ENCODE data around the gene CORO1C.
A peak's percentile ranks its signal among the peaks of the same experiment; 100 is the strongest.

CORO1C gene

GRCh38 chr12:108724054-108724889 lies 7.0 kb downstream of the CORO1C start:
- DNase-seq, result peak; percentile 22

- DNase-seq, result no peak
Observed at GRCh38 chr12:108722992-108723766, 8.1 kb downstream of the CORO1C start.

GRCh38 chr12:108722463-108722862 lies 8.9 kb downstream of the CORO1C start:
- DNase-seq, result no peak

GRCh38 chr12:108721824-108722223 lies 9.5 kb downstream of the CORO1C start:
- no peak for DNase-seq

GRCh38 chr12:108720757-108721514 lies 10.4 kb downstream of the CORO1C start:
- DNase-seq, result no peak

- DNase-seq, result no peak
Observed at GRCh38 chr12:108717243-108717642, 14.1 kb downstream of the CORO1C start.

GRCh38 chr12:108714866-108715265 lies 16.5 kb downstream of the CORO1C start:
- DNase-seq, result no peak

GRCh38 chr12:108713471-108713870 lies 17.8 kb downstream of the CORO1C start:
- DNase-seq, result no peak

GRCh38 chr12:108712925-108713203 lies 18.5 kb downstream of the CORO1C start:
- DNase-seq, result no peak

GRCh38 chr12:108712165-108712924 lies 19.0 kb downstream of the CORO1C start:
- DNase-seq, result peak; percentile 39

- DNase-seq, result no peak
Observed at GRCh38 chr12:108711489-108712164, 19.7 kb downstream of the CORO1C start.

- DNase-seq, result no peak
Observed at GRCh38 chr12:108709697-108710096, 21.6 kb downstream of the CORO1C start.

GRCh38 chr12:108704527-108704926 lies 26.8 kb downstream of the CORO1C start:
- DNase-seq, result no peak

- no peak for DNase-seq
Observed at GRCh38 chr12:108702595-108703320, 28.6 kb downstream of the CORO1C start.

- no peak for DNase-seq
Observed at GRCh38 chr12:108701779-108702441, 29.4 kb downstream of the CORO1C start.

GRCh38 chr12:108700833-108701541 lies 30.3 kb downstream of the CORO1C start:
- DNase-seq, result no peak

GRCh38 chr12:108699955-108700563 lies 31.3 kb downstream of the CORO1C start:
- no peak for DNase-seq

GRCh38 chr12:108697905-108698304 lies 33.4 kb downstream of the CORO1C start:
- DNase-seq, result no peak

- no peak for DNase-seq
Observed at GRCh38 chr12:108696996-108697290, 34.4 kb downstream of the CORO1C start.
